Activated CD8-positive, alpha-beta T cell treated with anti-CD3 and anti-CD28 coated beads for 36 hours (primary cell): Measurements from ENCODE around the gene PAK3. TPM values are rescaled to one million over a fixed set of nuclear protein-coding genes. Genes with fewer than 3 reads are reported as not detected.
A peak's percentile ranks its signal among the peaks of the same experiment; 100 is the strongest.

Experiments used
- ATAC-seq: fragments of 200-7000 bp; cut with Tn5 transposase; one replicate; pipeline ENCODE4 v1.10.0; 2021; ENCODE audit warnings: mild to moderate bottlenecking, moderate library complexity
- CTCF ChIA-PET: fragments of 350-600 bp; sonication (Branson Sonifier 250); formaldehyde crosslinking; loops from one replicate; lab custom pipeline; 2021; ENCODE audit warnings: antibody characterized with exemption; lab: Charles Lee
- POLR2A ChIA-PET: fragments of 350-600 bp; sonication (Branson Sonifier 250); formaldehyde crosslinking; loops from one replicate; lab custom pipeline; 2021; ENCODE audit warnings: antibody characterized with exemption; lab: Charles Lee
- DNase-seq: peaks from one replicate; pipeline ENCODE4 v3.0.0-alpha.2; 2020
- H3K27ac Mint-ChIP-seq: one replicate; pipeline ENCODE4 v1.8.0; 2021; ENCODE audit warnings: mild to moderate bottlenecking, mixed read lengths
- H3K27me3 Mint-ChIP-seq: one replicate; pipeline ENCODE4 v1.8.0; 2021; ENCODE audit warnings: mixed read lengths
- H3K36me3 Mint-ChIP-seq: one replicate; pipeline ENCODE4 v1.8.0; 2021; ENCODE audit warnings: low read depth, mixed read lengths
- H3K4me1 Mint-ChIP-seq: one replicate; pipeline ENCODE4 v1.8.0; 2021; ENCODE audit warnings: low read depth, mixed read lengths
- H3K4me3 Mint-ChIP-seq: one replicate; pipeline ENCODE4 v1.8.0; 2021; ENCODE audit warnings: mild to moderate bottlenecking, moderate library complexity, mixed read lengths
- H3K9me3 Mint-ChIP-seq: one replicate; pipeline ENCODE4 v1.8.0; 2021; ENCODE audit warnings: mixed read lengths
- intact Hi-C: fragments of 100-400 bp; cut with micrococcal nuclease; formaldehyde crosslinking; loops from one replicate; pipeline ENCODE4 v1.10.0; 2022
- total RNA-seq, 2 experiments: library from RNA; stranded (reverse); gene quantifications; one replicate each; pipeline ENCODE4 v1.2.3, GENCODE V29; 2021
- TF ChIP-seq, protein P1 (sequence below): fragments of 200-600 bp; IDR thresholded peaks from one replicate; pipeline ENCODE4 v1.8.0; 2022; ENCODE audit warnings: antibody characterized with exemption, mild to moderate bottlenecking

PAK3 gene
- total RNA-seq, 2 experiments from 2014 or later = 0.07 to 0.18 TPM

DNA sequence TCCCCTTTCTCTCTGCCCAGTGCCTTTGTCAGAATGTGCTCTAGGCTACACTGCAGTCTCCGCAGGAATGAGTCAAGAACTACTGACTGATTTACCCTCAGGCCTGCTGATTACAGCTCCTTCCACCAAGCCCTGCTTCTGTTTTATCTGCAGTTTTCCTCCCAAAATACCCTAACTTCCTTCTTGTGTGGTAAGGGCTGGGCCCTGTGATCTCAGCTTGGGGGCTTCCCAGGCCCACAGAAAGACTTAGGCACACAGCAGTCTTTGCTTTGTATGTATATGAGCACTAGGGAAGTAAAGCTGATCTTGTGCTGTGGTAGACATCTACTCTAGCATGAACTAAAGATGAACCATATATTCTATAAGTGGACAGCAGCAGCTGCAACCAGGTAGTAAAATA is 18.8 kb downstream of the PAK3 start:
- Mint-ChIP-seq H3K36me3 (no peaks in the 10 kb centered on the region), H3K4me1 (no peaks in the 10 kb centered on the region), H3K27ac (no peak overlapping the region), H3K4me3 (no peak overlapping the region), H3K9me3 (no peaks in the 10 kb centered on the region), H3K27me3 (no peaks in the 10 kb centered on the region)
- CTCF ChIA-PET = no interaction called here
- TF ChIP-seq, protein P1, sequence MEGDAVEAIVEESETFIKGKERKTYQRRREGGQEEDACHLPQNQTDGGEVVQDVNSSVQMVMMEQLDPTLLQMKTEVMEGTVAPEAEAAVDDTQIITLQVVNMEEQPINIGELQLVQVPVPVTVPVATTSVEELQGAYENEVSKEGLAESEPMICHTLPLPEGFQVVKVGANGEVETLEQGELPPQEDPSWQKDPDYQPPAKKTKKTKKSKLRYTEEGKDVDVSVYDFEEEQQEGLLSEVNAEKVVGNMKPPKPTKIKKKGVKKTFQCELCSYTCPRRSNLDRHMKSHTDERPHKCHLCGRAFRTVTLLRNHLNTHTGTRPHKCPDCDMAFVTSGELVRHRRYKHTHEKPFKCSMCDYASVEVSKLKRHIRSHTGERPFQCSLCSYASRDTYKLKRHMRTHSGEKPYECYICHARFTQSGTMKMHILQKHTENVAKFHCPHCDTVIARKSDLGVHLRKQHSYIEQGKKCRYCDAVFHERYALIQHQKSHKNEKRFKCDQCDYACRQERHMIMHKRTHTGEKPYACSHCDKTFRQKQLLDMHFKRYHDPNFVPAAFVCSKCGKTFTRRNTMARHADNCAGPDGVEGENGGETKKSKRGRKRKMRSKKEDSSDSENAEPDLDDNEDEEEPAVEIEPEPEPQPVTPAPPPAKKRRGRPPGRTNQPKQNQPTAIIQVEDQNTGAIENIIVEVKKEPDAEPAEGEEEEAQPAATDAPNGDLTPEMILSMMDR = no peak
- intact Hi-C loops = no loop called here
- DNase-seq (no peak), ATAC-seq (no peak)
- POLR2A ChIA-PET = no interaction called here

DNA sequence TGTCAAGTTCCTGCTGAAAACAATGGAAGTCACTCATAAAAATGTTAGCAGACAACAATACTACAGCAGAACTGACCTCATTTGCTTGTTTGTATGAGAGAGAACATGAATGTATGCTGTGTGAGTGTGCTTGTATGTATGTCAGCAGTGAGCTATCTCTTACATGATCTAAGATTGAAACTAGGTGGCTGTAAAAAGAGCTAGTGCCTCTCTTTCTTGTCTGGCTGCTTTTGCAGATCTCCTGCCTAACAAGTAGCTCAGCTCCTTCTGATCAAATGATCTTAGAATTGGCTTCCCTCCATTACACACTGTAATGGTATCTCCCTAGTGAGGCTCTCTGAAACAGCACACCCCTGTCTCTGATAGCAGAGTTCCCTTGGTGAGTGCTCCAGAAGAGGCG is 20.7 kb downstream of the PAK3 start:
- no peaks in the 10 kb centered on the region for H3K27me3 Mint-ChIP-seq
- TF ChIP-seq, protein P1 = no peak
- POLR2A ChIA-PET = no interaction called here

DNA sequence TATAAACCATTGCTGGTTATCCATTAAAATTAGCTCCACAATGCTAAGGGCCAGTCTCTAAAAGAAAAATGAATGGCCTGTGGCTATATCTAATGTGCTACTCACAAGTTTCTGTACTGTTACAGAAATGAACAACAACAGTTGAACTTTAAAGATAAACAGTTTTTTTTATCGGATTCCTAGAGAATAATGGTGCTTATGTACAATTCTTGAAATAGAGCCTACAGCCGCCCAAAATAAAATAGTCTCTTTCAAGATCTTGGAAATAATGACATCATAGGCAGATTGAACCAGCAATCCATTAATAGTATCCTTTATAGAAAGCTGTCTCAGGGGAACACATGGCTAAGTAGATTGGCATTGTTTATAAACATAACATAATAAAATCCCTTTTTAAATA is 23.4 kb downstream of the PAK3 start:
- Mint-ChIP-seq H3K27me3 (no peaks in the 10 kb centered on the region), H3K4me1 (peaks cover 6% of the 10 kb centered on the region), H3K9me3 (no peaks in the 10 kb centered on the region), H3K4me3 (no peak overlapping the region), H3K27ac (no peak overlapping the region), H3K36me3 (no peaks in the 10 kb centered on the region)
- TF ChIP-seq, protein P1 = no peak
- ChIA-PET CTCF (no interaction called here), POLR2A (no interaction called here)
- no peak for DNase-seq
- ATAC-seq = no peak
- intact Hi-C loops = no loop called here

More for the DNA sequence above, 20.7 kb downstream of the PAK3 start:
- ATAC-seq = no peak
- Mint-ChIP-seq H3K9me3 (no peaks in the 10 kb centered on the region), H3K4me3 (no peak overlapping the region), H3K36me3 (no peaks in the 10 kb centered on the region), H3K4me1 (no peaks in the 10 kb centered on the region), H3K27ac (no peak overlapping the region)
- intact Hi-C loops = no loop called here
- CTCF ChIA-PET = no interaction called here
- no peak for DNase-seq

DNA sequence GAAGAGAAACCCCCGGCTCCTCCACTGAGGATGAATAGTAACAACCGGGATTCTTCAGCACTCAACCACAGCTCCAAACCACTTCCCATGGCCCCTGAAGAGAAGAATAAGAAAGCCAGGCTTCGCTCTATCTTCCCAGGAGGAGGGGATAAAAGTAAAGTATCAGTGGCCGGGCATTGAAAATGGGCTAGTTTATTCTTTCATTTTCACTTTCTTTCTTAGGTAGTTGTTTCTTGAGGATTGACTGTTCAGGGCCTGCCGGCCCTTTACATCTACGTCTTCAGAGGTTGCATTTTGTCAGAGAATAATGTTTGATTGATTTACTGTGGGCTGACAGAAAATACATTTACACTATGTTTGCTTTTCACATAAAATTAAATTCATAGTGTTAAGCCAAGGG is 27.1 kb downstream of the PAK3 start:
- Mint-ChIP-seq H3K4me3 (peak overlapping the region; percentile 47), H3K4me1 (peaks cover 8% of the 10 kb centered on the region), H3K9me3 (no peaks in the 10 kb centered on the region), H3K36me3 (no peaks in the 10 kb centered on the region), H3K27me3 (no peaks in the 10 kb centered on the region), H3K27ac (peak overlapping the region; percentile 76)
- intact Hi-C loops = no loop called here
- TF ChIP-seq, protein P1 = no peak
- ChIA-PET CTCF (no interaction called here), POLR2A (no interaction called here)
- DNase-seq = peak; percentile 7
- ATAC-seq = peak; percentile 40

DNA sequence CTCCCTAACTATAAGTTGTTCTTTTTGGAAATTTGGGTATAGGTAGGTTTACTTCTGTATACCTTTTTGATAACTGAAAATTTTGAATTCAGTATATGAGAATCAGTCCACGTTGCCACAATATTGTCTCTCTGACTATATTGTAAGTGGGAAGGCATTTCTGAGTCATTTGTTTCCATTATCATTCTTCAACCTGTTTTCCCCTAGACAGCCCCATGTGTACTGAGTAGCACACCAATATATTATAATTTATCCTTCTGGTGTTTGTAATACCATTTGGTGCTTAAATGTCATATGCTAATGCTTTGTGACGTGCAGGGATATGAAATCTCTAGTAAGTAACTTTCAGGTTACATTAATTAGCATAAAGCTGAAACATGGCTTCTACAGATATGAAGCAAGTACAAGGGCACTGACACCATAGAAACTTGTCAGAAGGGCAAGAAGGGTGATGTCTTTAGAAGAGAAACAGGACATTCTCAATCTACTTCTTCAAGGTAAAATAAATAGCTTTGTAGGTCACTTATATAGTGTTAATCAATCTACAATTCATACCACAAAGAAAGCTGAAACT is 27.7 kb downstream of the PAK3 start:
- H3K36me3 Mint-ChIP-seq = no peaks in the 10 kb centered on the region
- no peaks in the 10 kb centered on the region for H3K9me3 Mint-ChIP-seq
- ChIA-PET POLR2A (no interaction called here), CTCF (no interaction called here)
- no peaks in the 10 kb centered on the region for H3K27me3 Mint-ChIP-seq
- peak; percentile 65 for ATAC-seq
- TF ChIP-seq, protein P1 = no peak
- H3K4me3 Mint-ChIP-seq = peak overlapping the region; percentile 47
- no peak for DNase-seq
- H3K27ac Mint-ChIP-seq = peak overlapping the region; percentile 76
- H3K4me1 Mint-ChIP-seq = peaks cover 8% of the 10 kb centered on the region
- intact Hi-C loops = no loop called here
